ENCODE measurements around the gene FOXJ2. TPM values are rescaled to one million over a fixed set of nuclear protein-coding genes. Genes with fewer than 3 reads are reported as not detected.
"Not testable (repeated sequence)": the region's sequence is repeated elsewhere in the genome, so short reads cannot be mapped to it uniquely, and the experiment has no call there.

Gene FOXJ2
- total RNA-seq: 10 to 100 TPM; 12.5 to 17.1 (median 15.7) TPM
- polyA plus RNA-seq: 1 to 10 TPM; 2.8 to 8.6 (median 4.8) TPM

- TF ChIP-seq POLR2AphosphoS5 (IDR thresholded peaks at IDR 0.05): peak; percentile 64 to 89 (median 76)
- peak; percentile 55 to 77 for TF ChIP-seq POLR2A (IDR thresholded peaks at IDR 0.05)
- no peak for TF ChIP-seq EP300 (IDR thresholded peaks at IDR 0.05)
- no peaks in the 10 kb centered on the region for H3K36me3 ChIP-seq
- WGBS, 2 donors: 1% methylated on average over 93 of the region's 93 CpGs
- peak within 1 kb of the TSS; percentile 94 to 98 (median 98) for H3K27ac ChIP-seq
- H3K4me1 ChIP-seq: peaks cover 0 to 50% (median 49%) of the 10 kb centered on the region in 4 donors
- no peaks in the 10 kb centered on the region for H3K9me3 ChIP-seq
- no peaks in the 10 kb centered on the region for H3K27me3 ChIP-seq
- intact Hi-C loops (cut with DNase I): loop anchor here (2.0 kb wide), 1 partner anchor 48 kb away; no protein-coding TSS in a partner anchor
- peak within 1 kb of the TSS; percentile 69 to 94 (median 92) for H3K4me3 ChIP-seq
- peak; percentile 90 for DNase-seq
Measured at GRCh38 chr12:8032242-8033152, at the start of gene FOXJ2. FOXJ2 (plus strand) TSS chr12:8032716; CDS start chr12:8039833, 7,117 bp downstream.

GRCh38 chr12:7983019-7983418 is 49.5 kb upstream of the FOXJ2 start:
- intact Hi-C loops (cut with DNase I); H3K9me3 ChIP-seq; H3K27me3 ChIP-seq; H3K4me1 ChIP-seq; H3K36me3 ChIP-seq; H3K4me3 ChIP-seq; DNase-seq; H3K27ac ChIP-seq: not testable (repeated sequence)
- 88% methylated on average over 11 of the region's 11 CpGs for WGBS, 2 donors

DNA sequence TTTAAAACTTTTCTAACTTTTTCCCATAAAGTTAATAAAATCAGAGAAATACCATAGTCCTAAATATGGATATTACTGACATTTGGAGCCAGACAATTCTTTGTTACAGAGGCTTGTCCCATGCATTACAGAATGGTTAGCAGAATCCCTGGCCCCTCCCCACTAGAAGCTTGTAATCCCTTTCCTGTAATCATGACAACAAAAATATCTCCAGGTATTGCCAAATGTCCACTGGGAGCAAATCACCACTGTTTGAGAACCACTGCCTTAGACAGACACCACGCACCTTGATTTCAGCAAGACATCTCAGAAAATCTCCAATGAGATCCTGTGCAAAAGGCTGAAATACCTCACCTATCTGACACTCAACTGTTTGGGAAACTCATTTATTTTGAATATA is 49.1 kb upstream of the FOXJ2 start:
- DNase-seq; H3K9me3 ChIP-seq; H3K36me3 ChIP-seq; intact Hi-C loops (cut with DNase I); H3K27ac ChIP-seq; H3K4me3 ChIP-seq; H3K27me3 ChIP-seq; H3K4me1 ChIP-seq: not testable (repeated sequence)
- WGBS, 2 donors: 90 to 91% methylated on average over 1 of the region's 1 CpG

DNA sequence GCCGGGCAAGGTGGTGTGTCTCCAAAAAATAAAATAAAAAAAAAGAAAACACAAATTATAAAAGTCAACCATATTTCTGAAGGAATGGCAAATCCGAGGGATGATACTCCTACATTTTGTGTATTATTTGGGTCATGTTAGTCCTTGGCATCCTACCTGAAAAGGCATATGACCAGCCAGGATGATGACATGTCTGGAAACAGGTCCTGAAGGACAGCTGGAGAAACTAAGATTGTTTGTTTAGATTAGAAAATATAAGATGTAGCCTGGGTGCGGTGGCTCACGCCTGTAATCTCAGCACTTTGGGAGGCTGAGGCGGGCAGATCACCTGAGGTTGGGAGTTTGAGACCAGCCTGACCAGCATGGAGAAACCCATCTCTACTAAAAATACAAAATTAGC is 47.6 kb upstream of the FOXJ2 start:
- no peaks in the 10 kb centered on the region for H3K4me1 ChIP-seq
- H3K36me3 ChIP-seq: no peaks in the 10 kb centered on the region
- H3K9me3 ChIP-seq: no peaks in the 10 kb centered on the region
- no peak overlapping the region for H3K27ac ChIP-seq
- intact Hi-C loops (cut with DNase I): no loop called here
- DNase-seq: no peak
- no peak overlapping the region for H3K4me3 ChIP-seq
- TF ChIP-seq POLR2AphosphoS5 (IDR thresholded peaks at IDR 0.05) (no peak), EP300 (IDR thresholded peaks at IDR 0.05) (no peak), POLR2A (IDR thresholded peaks at IDR 0.05) (no peak)
- TF ChIP-seq, protein P1, sequence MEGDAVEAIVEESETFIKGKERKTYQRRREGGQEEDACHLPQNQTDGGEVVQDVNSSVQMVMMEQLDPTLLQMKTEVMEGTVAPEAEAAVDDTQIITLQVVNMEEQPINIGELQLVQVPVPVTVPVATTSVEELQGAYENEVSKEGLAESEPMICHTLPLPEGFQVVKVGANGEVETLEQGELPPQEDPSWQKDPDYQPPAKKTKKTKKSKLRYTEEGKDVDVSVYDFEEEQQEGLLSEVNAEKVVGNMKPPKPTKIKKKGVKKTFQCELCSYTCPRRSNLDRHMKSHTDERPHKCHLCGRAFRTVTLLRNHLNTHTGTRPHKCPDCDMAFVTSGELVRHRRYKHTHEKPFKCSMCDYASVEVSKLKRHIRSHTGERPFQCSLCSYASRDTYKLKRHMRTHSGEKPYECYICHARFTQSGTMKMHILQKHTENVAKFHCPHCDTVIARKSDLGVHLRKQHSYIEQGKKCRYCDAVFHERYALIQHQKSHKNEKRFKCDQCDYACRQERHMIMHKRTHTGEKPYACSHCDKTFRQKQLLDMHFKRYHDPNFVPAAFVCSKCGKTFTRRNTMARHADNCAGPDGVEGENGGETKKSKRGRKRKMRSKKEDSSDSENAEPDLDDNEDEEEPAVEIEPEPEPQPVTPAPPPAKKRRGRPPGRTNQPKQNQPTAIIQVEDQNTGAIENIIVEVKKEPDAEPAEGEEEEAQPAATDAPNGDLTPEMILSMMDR (IDR thresholded peaks at IDR 0.05): no peak
- H3K27me3 ChIP-seq: no peaks in the 10 kb centered on the region
- 75 to 87% methylated on average over 5 of the region's 5 CpGs for WGBS, 2 donors

GRCh38 chr12:7985802-7986418 is 46.6 kb upstream of the FOXJ2 start:
- Histone ChIP-seq H3K27me3 (no peaks in the 10 kb centered on the region), H3K36me3 (no peaks in the 10 kb centered on the region), H3K27ac (no peak overlapping the region), H3K9me3 (no peaks in the 10 kb centered on the region), H3K4me3 (no peak overlapping the region), H3K4me1 (no peaks in the 10 kb centered on the region)
- intact Hi-C loops (cut with DNase I): no loop called here
- DNase-seq: no peak
- TF ChIP-seq EP300 (IDR thresholded peaks at IDR 0.05) (no peak), POLR2A (IDR thresholded peaks at IDR 0.05) (no peak), POLR2AphosphoS5 (IDR thresholded peaks at IDR 0.05) (no peak)
- TF ChIP-seq, protein P1 (IDR thresholded peaks at IDR 0.05): no peak
- 87 to 90% methylated on average over 7 of the region's 7 CpGs for WGBS, 2 donors

DNA sequence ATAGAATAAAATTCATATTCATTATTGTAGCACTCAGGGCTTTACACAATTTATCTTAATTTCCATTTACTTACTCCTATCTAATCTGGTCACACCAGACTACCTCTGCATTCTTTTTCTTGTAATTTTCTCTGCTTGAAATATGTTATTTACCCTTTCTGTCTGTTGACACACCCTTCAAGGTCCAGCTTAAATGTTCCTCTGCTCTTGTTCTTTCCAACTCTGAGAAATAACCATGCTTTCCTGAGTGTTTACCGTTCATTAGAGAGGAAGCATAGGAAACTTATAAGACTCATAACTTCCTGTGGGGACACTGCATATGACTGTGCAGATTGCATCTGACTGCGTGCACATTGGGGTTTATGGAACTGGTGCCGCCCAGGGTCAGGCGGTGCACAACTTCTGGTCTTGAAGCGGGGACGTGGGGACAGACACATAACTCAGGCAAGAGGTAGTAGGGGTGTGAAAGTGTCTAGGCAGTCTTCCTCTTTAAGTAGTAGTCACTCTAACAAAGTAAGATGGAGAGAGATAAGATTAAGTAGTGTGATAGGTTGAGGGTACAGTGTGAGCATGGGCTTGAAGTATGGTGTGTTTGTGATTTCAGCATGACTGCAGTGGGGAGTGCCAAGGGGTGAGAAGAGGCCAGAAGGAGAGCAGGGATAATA is 42.6 kb upstream of the FOXJ2 start:
- Histone ChIP-seq H3K36me3 (no peaks in the 10 kb centered on the region), H3K9me3 (no peaks in the 10 kb centered on the region), H3K27me3 (no peaks in the 10 kb centered on the region), H3K4me3 (no peak overlapping the region), H3K4me1 (no peaks in the 10 kb centered on the region), H3K27ac (no peak overlapping the region)
- 20 to 54% methylated on average over 6 of the region's 6 CpGs for WGBS, 2 donors
- intact Hi-C loops (cut with DNase I): no loop called here
- DNase-seq: no peak
- TF ChIP-seq, protein P1 (IDR thresholded peaks at IDR 0.05): no peak
- TF ChIP-seq POLR2AphosphoS5 (IDR thresholded peaks at IDR 0.05) (peak in 1 of 4 donors; percentile 32), POLR2A (IDR thresholded peaks at IDR 0.05) (no peak), EP300 (IDR thresholded peaks at IDR 0.05) (no peak)

All from sigmoid colon (tissue), 7 donors.